EL (cell line): ENCODE measurements around the gene OR8A1.
"Not testable (repeated sequence)": the region's sequence is repeated elsewhere in the genome, so short reads cannot be mapped to it uniquely, and the experiment has no call there.

Experiments
- DNase-seq: peaks from one replicate; pipeline ENCODE4 v3.0.0-alpha.2; 2016

The OR8A1 gene

DNA sequence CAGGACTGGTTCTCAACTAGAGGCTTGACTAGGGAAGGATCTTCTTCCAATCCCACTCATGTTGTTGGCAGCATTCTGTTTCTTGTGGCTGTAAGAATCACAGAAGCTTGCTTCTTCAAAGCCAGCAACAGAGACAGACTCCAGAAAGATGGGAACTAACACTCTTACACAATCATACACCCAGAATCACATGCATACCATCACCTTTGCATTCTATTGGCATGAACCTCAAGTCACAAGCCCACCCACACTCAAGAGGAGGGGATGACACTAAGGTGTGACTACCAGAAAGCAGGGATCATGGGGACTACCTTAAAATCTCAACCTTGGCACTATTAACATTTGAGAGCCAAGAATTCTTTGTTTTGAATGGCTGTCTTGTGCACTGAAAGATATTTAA lies 27.8 kb downstream of the OR8A1 start:
- no peak for DNase-seq

DNA sequence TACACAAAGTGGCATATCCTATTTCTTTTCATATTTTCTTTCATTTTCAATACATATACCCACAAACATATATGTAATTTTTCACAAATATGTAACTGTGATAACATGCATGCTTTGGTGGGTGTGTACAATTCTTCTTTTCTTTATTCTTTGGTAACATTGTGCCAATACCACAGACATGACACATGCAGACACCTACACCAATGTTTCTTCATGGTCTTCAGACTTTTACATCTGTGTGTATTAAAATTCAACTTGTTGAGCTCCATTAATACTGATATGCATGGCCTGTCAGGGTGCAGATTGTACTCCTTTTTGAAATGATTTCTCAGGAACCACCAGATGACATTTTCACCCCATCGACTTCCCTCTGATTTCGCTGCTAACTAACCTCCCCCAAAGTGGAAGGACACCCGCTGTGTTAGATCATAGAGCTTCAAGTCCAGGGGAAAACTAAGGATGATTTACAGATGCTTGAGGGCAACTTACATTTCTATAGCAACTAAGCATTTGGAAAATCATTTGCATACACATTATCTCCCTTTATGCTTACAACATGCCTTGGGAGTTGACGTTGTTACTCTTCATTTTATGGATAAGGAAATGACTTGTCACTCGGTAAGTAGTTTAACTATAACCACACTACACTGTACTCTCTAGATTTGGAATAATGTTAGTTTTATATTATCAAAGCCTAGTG lies 31.0 kb downstream of the OR8A1 start:
- DNase-seq, result no peak

DNA sequence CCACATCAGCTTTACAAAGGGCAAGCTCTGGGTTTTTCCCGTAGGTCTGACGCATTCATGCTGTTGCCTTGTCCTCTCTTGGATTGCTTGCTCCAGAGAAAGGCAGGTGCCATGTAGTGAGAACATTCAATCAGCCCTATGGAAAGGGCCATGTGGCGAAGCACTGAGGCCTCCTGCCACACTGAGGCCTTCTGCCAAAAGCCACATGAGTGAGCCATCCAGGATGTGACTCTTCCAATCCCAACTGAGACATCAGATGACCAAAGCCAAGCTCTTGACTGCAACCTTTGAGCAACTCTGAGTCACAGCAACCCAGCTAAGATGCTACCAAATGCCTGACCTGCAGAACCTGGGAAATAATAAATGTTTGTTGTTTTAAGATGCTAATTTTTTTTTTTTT lies 32.4 kb downstream of the OR8A1 start:
- DNase-seq, result peak; percentile 47

GRCh38 chr11:124602723-124603122 lies 32.9 kb downstream of the OR8A1 start:
- DNase-seq, result not testable (repeated sequence)

DNA sequence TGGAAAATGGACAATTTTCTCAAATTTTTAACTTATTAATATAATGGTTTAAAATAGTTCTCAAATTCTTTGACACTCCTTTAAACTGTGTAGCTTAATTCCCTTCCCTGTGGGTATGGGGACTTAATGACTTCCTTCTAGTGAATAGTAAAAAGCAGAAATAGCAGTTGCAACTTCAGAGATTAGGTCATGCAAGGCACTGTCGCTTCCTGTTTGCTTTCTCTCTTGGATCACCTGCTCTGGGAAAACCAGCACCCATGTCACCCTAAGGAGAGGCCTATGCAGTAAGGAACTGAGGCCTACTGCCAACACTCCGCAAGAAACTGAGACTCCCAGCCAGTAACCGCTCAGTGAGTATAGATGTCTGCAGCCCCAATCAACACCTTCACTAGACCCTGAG lies 35.9 kb downstream of the OR8A1 start:
- DNase-seq, result no peak

DNA sequence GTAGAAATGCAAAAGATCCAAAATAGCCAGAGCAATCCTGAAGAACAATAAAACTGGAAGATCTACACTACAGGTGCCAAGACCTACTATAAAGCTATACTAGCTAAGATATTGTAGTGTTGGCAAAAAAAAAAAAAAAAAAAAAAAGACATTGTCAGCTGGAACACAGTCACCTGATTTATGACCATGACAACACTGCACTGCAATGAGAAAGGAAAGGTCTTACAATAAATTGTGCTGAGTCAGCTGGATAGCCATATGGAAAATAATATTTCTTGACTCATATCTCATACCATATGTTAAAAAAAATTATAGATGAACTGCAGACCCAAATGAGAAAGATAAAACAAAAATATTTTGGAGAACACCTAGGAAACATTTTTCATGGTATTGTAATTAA lies 38.4 kb downstream of the OR8A1 start:
- no peak for DNase-seq

GRCh38 chr11:124610295-124610694 lies 40.5 kb downstream of the OR8A1 start:
- DNase-seq, result no peak

DNA sequence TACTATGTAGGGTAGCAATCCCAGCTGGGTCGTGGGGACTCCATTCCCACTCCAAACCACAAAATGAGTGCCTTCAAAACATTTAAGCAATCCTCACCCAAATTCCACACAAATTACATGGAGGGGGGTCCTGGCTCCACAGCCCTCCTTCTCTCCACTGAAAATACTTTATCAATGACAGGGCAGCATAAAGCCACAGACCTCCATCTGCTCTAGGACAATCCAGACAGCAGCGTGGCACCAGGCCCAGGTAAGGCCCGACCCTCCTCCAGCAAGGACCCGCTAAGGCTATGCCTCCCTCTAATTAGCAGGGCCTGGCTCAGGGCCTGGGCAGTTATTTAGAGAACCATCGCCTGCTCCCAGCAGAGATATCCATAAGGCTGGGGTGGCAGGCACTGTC lies 41.3 kb downstream of the OR8A1 start, which contains the start of gene PANX3:
TSS of gene PANX3 (plus strand) at position 365 of the 400 bp plus-strand sequence. CDS start 129 bp downstream, outside the sequence.
- no peak for DNase-seq

DNA sequence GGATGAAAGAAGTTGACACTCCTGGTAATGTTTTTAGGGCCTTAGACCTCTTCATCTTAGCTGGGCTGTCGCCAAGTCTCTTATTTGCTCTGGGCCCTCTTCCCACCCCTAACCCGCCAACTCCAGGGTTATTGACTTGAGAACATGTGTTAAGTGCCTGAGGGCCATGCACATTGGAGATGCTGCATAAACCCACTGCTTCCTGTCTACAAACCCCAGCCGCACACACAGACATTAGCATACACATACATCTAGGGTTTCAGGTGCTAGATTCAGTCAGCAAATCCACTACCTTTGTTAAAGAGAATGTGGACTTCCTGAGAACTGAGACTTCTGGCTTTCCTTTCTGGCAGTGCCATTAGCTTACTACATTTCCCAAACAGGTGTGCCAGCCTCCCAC lies 42.2 kb downstream of the OR8A1 start:
- DNase-seq, result no peak

- no peak for DNase-seq
Measured at GRCh38 chr11:124612567-124613246, 42.9 kb downstream of the OR8A1 start.

GRCh38 chr11:124618863-124619262 lies 49.1 kb downstream of the OR8A1 start:
- DNase-seq, result no peak
